Nephron (organoid): ENCODE results near the gene MRLN.

Source experiments
- H3K27ac Mint-ChIP-seq, 3 experiments: 2 replicates each; pipeline ENCODE4 v1.8.0; 2020; ENCODE audit warnings: mixed read lengths in 3 of 3, mild to moderate bottlenecking in 2 of 3, moderate library complexity in 1 of 3
- H3K27me3 Mint-ChIP-seq: 2 replicates; pipeline ENCODE4 v1.8.0; 2021; ENCODE audit warnings: low read depth, mild to moderate bottlenecking, moderate library complexity, mixed read lengths
- H3K36me3 Mint-ChIP-seq: 2 replicates; pipeline ENCODE4 v1.8.0; 2020; ENCODE audit warnings: low read depth, mixed read lengths
- H3K4me1 Mint-ChIP-seq: 2 replicates; pipeline ENCODE4 v1.8.0; 2020; ENCODE audit warnings: mixed read lengths
- H3K4me3 Mint-ChIP-seq, 3 experiments: 2 replicates each; pipeline ENCODE4 v1.8.0; 2020; ENCODE audit warnings: mild to moderate bottlenecking in 3 of 3, mixed read lengths in 3 of 3, moderate library complexity in 2 of 3
- H3K9me3 Mint-ChIP-seq: 2 replicates; pipeline ENCODE4 v1.8.0; 2020; ENCODE audit warnings: mixed read lengths
- CTCF ChIP-seq, 3 experiments: fragments of 200-600 bp; sonication (generic); IDR thresholded peaks; one replicate each; pipeline ENCODE4 v1.5.0; 2021; ENCODE audit warnings: antibody characterized with exemption in 3 of 3; ENCODE audit not compliant: unreplicated experiment in 3 of 3

The MRLN gene

GRCh38 chr10:59770689-59771088 lies 17.4 kb upstream of the MRLN start:
- Mint-ChIP-seq H3K4me1 (no peaks in the 10 kb centered on the region), H3K27me3 (no peaks in the 10 kb centered on the region), H3K4me3 (no peak overlapping the region), H3K36me3 (peaks cover 3% of the 10 kb centered on the region), H3K27ac (peak overlapping the region in 1 of 3 experiments; percentile 60), H3K9me3 (peaks cover 28% of the 10 kb centered on the region)
- no peak for TF ChIP-seq CTCF (IDR thresholded peaks at IDR 0.05; ENCODE audit: unreplicated experiment in 3 of 3)

GRCh38 chr10:59762505-59762904 lies 9.2 kb upstream of the MRLN start:
- H3K36me3 Mint-ChIP-seq = no peaks in the 10 kb centered on the region
- no peaks in the 10 kb centered on the region for H3K4me1 Mint-ChIP-seq
- H3K4me3 Mint-ChIP-seq = no peak overlapping the region
- no peak overlapping the region for H3K27ac Mint-ChIP-seq
- H3K27me3 Mint-ChIP-seq = no peaks in the 10 kb centered on the region
- H3K9me3 Mint-ChIP-seq = peaks cover 5% of the 10 kb centered on the region
- no peak for TF ChIP-seq CTCF (IDR thresholded peaks at IDR 0.05; ENCODE audit: unreplicated experiment in 3 of 3)

- Mint-ChIP-seq H3K27ac (no peak overlapping the region), H3K4me3 (no peak overlapping the region), H3K27me3 (no peaks in the 10 kb centered on the region), H3K9me3 (peaks cover 5% of the 10 kb centered on the region), H3K36me3 (no peaks in the 10 kb centered on the region), H3K4me1 (peaks cover 10% of the 10 kb centered on the region)
- TF ChIP-seq CTCF (IDR thresholded peaks at IDR 0.05; ENCODE audit: unreplicated experiment in 3 of 3) = no peak
These were observed 4.7 kb upstream of the MRLN start for GRCh38 chr10:59757966-59758365.

- H3K9me3 Mint-ChIP-seq = no peaks in the 10 kb centered on the region
- peaks cover 4% of the 10 kb centered on the region for H3K27me3 Mint-ChIP-seq
- H3K27ac Mint-ChIP-seq = no peak overlapping the region
- no peaks in the 10 kb centered on the region for H3K36me3 Mint-ChIP-seq
- peaks cover 18% of the 10 kb centered on the region for H3K4me1 Mint-ChIP-seq
- no peak overlapping the region for H3K4me3 Mint-ChIP-seq
- no peak for TF ChIP-seq CTCF (IDR thresholded peaks at IDR 0.05; ENCODE audit: unreplicated experiment in 3 of 3)
These were observed 1.7 kb upstream of the MRLN start for GRCh38 chr10:59754951-59755350.

- Mint-ChIP-seq H3K4me3 (peak overlapping the region; percentile 37 to 88 (median 79)), H3K4me1 (peaks cover 27% of the 10 kb centered on the region), H3K27me3 (peaks cover 4% of the 10 kb centered on the region)
These were observed 846 bp downstream of the MRLN start for GRCh38 chr10:59752278-59752940.

More at GRCh38 chr10:59752278-59752940, 846 bp downstream of the MRLN start:
- Mint-ChIP-seq H3K27ac (peak overlapping the region; percentile 52 to 66 (median 65)), H3K36me3 (no peaks in the 10 kb centered on the region), H3K9me3 (no peaks in the 10 kb centered on the region)
- TF ChIP-seq CTCF (IDR thresholded peaks at IDR 0.05; ENCODE audit: unreplicated experiment in 3 of 3) = no peak
